Gastrocnemius medialis (tissue), 4 donors: ENCODE results near the gene SLC25A47. TPM values are rescaled to one million over a fixed set of nuclear protein-coding genes. Genes with fewer than 3 reads are reported as not detected.

Experiments used
- ATAC-seq, 2 donors: fragments of 150-250 bp; one replicate each; pipeline ENCODE4 v1.9.1; 2016
- DNase-seq, 2 donors: peaks; one replicate each; pipeline ENCODE4 v3.0.0-alpha.2; 2019
- H3K27ac ChIP-seq, 4 donors: fragments of 200-600 bp; sonication (generic); 1 replicate in 1 of 4; 2 replicates in 3 of 4; pipeline ENCODE4 v1.5.1; 2016 to 2018; ENCODE audit warnings: mild to moderate bottlenecking in 2 of 4, moderate library complexity in 1 of 4
- H3K27me3 ChIP-seq, 3 donors: fragments of 200-600 bp; sonication (generic) in 2 of 3; 1 replicate in 1 of 3; 2 replicates in 2 of 3; pipeline versions ENCODE4 v1.5.1 to v1.6.0; 2016 to 2019; ENCODE audit warnings: mild to moderate bottlenecking in 1 of 3, moderate library complexity in 1 of 3
- H3K36me3 ChIP-seq, 2 donors: fragments of 200-600 bp; sonication (generic) in 1 of 2; one replicate each; pipeline ENCODE4 v1.5.1; 2017 to 2018
- H3K4me1 ChIP-seq, 2 donors: fragments of 200-600 bp; sonication (generic) in 1 of 2; one replicate each; pipeline ENCODE4 v1.5.1; 2016 to 2017; ENCODE audit warnings: mild to moderate bottlenecking in 2 of 2
- H3K4me3 ChIP-seq, 4 donors: fragments of 200-600 bp; sonication (generic) in 3 of 4; 1 replicate in 1 of 4; 2 replicates in 3 of 4; pipeline ENCODE4 v1.5.1; 2016 to 2019; ENCODE audit warnings: mild to moderate bottlenecking in 2 of 4
- H3K9me3 ChIP-seq, 3 donors: fragments of 200-600 bp; sonication (generic) in 2 of 3; 1 replicate in 1 of 3; 2 replicates in 2 of 3; pipeline ENCODE4 v1.5.1; 2016 to 2019
- POLR2A ChIP-seq, 2 donors: fragments of 450-650 bp; IDR thresholded peaks; one replicate each; pipeline ENCODE4 v1.6.1; 2017; ENCODE audit warnings: antibody characterized with exemption in 2 of 2, mild to moderate bottlenecking in 2 of 2, moderate library complexity in 2 of 2
- in situ Hi-C, 4 donors: fragments of 200-750 bp; cut with MboI; loops; one replicate each; pipeline versions ENCODE4 v1.15.0 to v1.8.0; 2017; ENCODE audit warnings: low sequenced_read_pairs in 4 of 4
- intact Hi-C: fragments of 100-400 bp; cut with DNase I; formaldehyde crosslinking; loops from one replicate; pipeline ENCODE4 v1.15.1; 2023; ENCODE audit warnings: low total_unique reads
- total RNA-seq, 4 donors: library from RNA; depleted of rRNA; stranded (reverse); fragments of >200 nt; gene quantifications; one replicate each; pipeline versions ENCODE4 v1.1.0 to v1.2.3, GENCODE V29; 2016
- TF ChIP-seq, protein P1 (sequence below), 5 experiments: fragments of 450-650 bp in 3 of 5; fragments of 200-600 bp in 2 of 5; sonication (generic) in 2 of 5; IDR thresholded peaks in 4 of 5; conservative IDR thresholded peaks in 1 of 5; 1 replicate in 4 of 5; 2 replicates in 1 of 5; pipeline ENCODE4 v1.5.1; 2016 to 2019; ENCODE audit warnings: antibody characterized with exemption in 5 of 5, mild to moderate bottlenecking in 3 of 5, moderate library complexity in 3 of 5

The SLC25A47 gene
- total RNA-seq, 4 donors from 2014 or later = 0.46 to 1.3 TPM; not detected in 2

DNA sequence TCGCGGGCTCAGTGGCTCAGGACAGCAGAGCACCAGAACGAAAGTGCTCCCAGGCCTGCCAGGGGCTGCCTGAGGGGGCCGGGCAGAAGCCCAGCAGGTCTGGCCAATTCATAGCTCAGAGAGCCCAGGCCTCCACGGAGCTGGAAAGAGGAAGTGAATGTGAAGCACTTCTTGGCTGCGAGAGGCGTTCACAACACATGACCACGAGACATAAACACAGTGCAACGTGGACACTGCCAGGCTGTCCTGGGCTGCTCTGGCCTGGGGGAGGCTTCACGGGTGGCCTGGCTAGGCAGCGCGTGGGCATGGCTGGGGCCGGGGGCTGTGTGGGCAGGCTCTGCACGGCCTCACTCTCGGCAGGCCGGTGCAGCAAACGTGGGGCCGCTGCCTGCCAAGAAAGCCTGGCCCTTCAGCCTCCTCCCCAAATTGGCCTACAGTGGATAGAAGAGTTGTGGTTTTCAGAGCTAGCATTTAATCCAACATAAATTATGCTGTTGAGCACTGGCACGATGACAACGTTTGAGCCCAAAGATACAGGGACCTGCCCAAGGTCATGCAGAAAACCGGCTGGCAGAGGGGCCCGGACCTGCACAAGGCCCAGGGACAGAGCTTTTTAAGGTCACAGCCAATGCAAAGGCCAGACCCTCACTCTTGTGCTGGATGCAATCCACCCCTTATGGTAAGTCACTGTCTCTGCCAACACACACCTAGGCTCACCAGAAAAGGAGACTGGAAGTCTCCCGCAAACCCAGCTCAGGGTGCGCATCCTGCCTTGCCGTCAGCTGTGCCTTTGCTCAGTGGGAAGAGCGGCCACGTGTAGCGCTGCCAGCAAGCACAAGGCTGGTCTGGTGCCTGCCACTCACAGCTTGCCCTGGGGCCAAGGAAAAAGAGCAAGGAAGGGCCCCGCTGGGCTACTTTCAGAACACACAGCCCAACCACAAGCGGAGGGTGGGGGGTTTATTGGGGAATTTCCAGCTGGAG is 25.5 kb upstream of the SLC25A47 start:
- ATAC-seq (peak; percentile 93 to 94), DNase-seq (peak; percentile 69 to 83)
- H3K9me3 ChIP-seq = no peaks in the 10 kb centered on the region
- peak overlapping the region; percentile 78 to 86 (median 83) for H3K27ac ChIP-seq
- H3K36me3 ChIP-seq = no peaks in the 10 kb centered on the region
- H3K27me3 ChIP-seq = no peaks in the 10 kb centered on the region
- H3K4me1 ChIP-seq = peaks cover 28% of the 10 kb centered on the region in 2 donors
- intact Hi-C loops = no loop called here
- in situ Hi-C loops = no loop called here
- H3K4me3 ChIP-seq = peak overlapping the region in 3 of 4 donors; percentile 7 to 37 (median 15)
- TF ChIP-seq POLR2A (IDR thresholded peaks at IDR 0.05) = no peak
- TF ChIP-seq, protein P1, sequence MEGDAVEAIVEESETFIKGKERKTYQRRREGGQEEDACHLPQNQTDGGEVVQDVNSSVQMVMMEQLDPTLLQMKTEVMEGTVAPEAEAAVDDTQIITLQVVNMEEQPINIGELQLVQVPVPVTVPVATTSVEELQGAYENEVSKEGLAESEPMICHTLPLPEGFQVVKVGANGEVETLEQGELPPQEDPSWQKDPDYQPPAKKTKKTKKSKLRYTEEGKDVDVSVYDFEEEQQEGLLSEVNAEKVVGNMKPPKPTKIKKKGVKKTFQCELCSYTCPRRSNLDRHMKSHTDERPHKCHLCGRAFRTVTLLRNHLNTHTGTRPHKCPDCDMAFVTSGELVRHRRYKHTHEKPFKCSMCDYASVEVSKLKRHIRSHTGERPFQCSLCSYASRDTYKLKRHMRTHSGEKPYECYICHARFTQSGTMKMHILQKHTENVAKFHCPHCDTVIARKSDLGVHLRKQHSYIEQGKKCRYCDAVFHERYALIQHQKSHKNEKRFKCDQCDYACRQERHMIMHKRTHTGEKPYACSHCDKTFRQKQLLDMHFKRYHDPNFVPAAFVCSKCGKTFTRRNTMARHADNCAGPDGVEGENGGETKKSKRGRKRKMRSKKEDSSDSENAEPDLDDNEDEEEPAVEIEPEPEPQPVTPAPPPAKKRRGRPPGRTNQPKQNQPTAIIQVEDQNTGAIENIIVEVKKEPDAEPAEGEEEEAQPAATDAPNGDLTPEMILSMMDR (IDR thresholded peaks at IDR 0.05 in 4 of 5, conservative IDR thresholded peaks at IDR 0.05 in 1 of 5) = no peak

DNA sequence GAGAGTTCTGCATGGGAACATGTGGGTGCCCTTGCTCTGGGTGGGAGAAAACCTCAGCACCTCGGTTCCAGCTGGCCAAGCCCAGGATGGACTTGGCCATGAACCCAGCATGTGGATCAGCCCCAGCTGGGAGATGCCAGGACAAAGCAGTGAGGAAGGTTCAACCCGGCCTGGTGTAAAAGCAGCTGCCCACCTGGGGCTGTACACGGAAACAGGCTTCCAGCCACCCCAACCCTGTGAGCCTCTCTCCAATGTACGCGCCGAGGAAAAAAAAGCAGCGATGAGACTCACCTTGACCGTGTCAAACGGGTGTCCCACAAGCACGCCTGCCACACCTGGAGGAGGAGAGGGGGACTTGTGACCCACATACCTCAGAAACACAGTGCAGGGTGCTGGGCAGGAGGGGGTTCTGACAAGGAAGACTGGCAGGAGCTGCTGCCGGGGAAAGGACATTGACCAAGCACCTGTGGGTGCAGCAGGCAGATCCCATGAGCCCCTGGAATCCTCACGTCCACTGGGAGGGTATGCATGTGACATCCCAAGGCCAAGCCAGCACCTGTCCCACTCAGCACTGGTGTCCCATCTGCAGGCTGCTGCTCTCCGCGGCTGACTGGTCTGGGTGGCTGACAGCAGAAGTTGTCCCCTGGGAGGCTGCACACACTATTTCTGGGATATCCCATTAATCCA is 24.4 kb upstream of the SLC25A47 start:
- intact Hi-C loops (no loop called here), in situ Hi-C loops (no loop called here)
- Histone ChIP-seq H3K36me3 (no peaks in the 10 kb centered on the region), H3K9me3 (no peaks in the 10 kb centered on the region), H3K4me3 (no peak overlapping the region), H3K4me1 (peaks cover 28% of the 10 kb centered on the region in 2 donors), H3K27me3 (no peaks in the 10 kb centered on the region), H3K27ac (peak overlapping the region; percentile 78 to 86 (median 83))
- TF ChIP-seq, protein P1 (IDR thresholded peaks at IDR 0.05 in 4 of 5, conservative IDR thresholded peaks at IDR 0.05 in 1 of 5) = no peak
- no peak for TF ChIP-seq POLR2A (IDR thresholded peaks at IDR 0.05)
- DNase-seq (peak in 1 of 2 donors; percentile 23), ATAC-seq (no peak)

DNA sequence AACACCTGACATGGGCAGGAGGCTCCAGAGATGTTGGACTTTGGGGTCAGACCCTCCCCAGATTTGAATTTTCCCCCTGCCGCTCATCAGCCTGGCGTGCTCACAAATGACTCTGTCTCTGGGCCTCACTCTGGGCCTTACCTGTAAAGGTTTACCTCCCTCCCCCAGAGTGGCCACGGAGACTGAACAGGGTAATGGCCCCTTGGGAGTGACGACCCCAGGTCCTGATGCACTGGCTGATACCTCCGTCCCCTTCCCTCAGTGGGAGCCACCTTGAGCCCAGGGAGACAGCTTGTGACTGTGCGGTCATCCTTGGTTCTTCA is 23.9 kb upstream of the SLC25A47 start:
- H3K4me1 ChIP-seq = peaks cover 25 to 26% of the 10 kb centered on the region in 2 donors
- H3K4me3 ChIP-seq = no peak overlapping the region
- TF ChIP-seq, protein P1 (IDR thresholded peaks at IDR 0.05 in 4 of 5, conservative IDR thresholded peaks at IDR 0.05 in 1 of 5) = no peak
- no peak for TF ChIP-seq POLR2A (IDR thresholded peaks at IDR 0.05)
- DNase-seq = no peak
- no peaks in the 10 kb centered on the region for H3K9me3 ChIP-seq
- no peaks in the 10 kb centered on the region for H3K27me3 ChIP-seq
- intact Hi-C loops (no loop called here), in situ Hi-C loops (no loop called here)
- peak overlapping the region in 2 of 4 donors; percentile 84 to 86 for H3K27ac ChIP-seq
- H3K36me3 ChIP-seq = no peaks in the 10 kb centered on the region
- no peak for ATAC-seq

DNA sequence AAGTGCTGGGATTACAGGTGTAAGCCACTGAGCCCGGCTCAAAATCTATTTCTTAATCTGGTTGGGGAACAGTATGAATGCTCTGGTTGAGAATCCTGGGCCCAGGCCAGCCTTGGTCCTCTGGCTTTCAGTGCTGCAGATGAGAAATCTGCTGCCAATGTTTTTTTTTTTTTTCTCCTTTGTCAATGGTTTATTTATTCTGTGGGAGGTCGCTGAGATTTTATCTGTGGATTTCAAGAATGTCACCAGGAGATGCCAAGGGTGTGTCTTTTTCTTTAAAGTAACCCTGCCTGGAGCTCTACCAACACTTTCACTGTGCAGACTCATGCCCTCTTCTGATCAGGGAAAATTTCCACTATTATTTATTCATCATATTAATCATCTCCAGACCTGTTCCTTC is 20.5 kb upstream of the SLC25A47 start:
- no peak for DNase-seq
- no peak for ATAC-seq
- Histone ChIP-seq H3K9me3 (no peaks in the 10 kb centered on the region), H3K4me3 (no peak overlapping the region), H3K27me3 (no peaks in the 10 kb centered on the region), H3K27ac (no peak overlapping the region), H3K36me3 (no peaks in the 10 kb centered on the region), H3K4me1 (peaks cover 18% of the 10 kb centered on the region in 2 donors)
- TF ChIP-seq, protein P1 (IDR thresholded peaks at IDR 0.05 in 4 of 5, conservative IDR thresholded peaks at IDR 0.05 in 1 of 5) = no peak
- TF ChIP-seq POLR2A (IDR thresholded peaks at IDR 0.05) = no peak
- intact Hi-C loops (no loop called here), in situ Hi-C loops (no loop called here)
